Hematopoietic multipotent progenitor cell treated with erythropoietin and hydrocortisone succinate and interleukin-3 and kit ligand, for 8 days (in vitro differentiated cells): ENCODE data around the gene PLXNA2.
A peak's percentile ranks its signal among the peaks of the same experiment; 100 is the strongest.

Experiments used
- DNase-seq: peaks from one replicate; pipeline ENCODE4 v3.0.0-alpha.2; 2015

PLXNA2 gene

DNA sequence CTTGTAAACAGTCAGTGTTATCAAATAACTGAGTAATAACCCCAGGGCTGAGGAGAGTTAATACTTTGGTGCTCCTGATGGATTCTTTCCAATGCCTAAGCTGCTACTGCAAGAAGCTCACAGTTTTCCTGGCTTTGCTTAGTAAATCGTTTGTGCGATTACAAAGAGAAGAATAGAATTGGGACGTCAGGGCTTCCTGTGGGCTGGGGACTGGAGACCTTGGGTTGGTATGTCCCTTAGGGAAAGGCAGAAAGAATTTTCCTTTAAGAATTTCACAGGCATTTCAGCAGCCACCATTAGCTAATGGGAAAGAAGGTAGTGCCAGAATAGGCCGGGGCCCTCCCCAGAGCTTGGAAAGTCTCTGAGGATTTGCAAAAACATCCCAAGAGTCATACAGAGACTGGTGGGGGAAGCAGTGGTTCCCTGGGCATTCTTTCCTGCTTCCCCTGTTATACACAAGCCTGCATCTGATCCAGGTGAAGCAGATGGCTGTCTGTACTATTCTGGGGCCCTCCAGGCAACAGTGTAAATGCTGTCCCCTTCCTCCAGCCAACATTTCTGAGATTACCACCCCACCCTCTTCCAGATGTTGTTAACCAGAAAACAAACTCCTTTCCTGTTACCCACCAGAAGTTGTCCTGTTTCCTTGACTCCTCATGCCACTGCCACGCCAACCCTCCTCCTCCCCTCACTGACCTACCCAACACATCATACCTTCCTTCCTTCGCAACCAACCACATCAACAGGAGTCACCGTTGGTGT lies 40.2 kb downstream of the PLXNA2 start:
- no peak for DNase-seq

DNA sequence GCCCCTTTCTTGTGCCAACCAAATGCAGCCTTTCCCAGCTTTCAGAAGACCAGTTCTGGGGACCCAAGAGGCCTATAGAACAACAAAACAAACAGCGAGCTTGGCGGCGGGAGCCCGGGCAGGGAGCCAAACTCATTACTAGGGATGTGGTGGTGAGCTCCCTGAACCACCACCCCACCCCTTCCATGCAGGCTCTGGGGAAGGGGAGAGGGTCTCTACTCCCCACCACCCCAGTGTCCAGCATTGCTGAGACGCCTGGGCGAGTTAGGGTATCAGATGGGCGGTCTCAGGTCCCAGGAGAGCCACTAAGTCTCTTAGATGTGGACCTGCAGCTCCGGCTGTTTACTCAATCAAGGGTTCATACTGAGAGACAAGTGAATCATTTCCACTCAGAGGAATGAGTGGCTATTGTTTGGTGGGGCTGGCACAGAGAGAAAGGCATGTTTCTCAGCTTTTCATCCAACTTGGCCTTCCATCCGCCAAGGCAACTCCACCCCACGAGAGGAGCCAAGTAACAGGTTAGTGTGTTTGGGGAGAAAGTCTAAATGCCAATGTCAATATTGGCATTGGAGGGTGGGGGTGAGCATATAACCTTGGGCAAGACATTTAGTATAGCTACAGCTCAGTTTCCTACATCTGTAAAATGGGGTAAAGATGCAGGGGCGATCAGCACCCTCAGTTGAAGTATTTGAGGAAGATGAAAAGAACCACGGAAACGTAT lies 40.9 kb downstream of the PLXNA2 start:
- DNase-seq: no peak

DNA sequence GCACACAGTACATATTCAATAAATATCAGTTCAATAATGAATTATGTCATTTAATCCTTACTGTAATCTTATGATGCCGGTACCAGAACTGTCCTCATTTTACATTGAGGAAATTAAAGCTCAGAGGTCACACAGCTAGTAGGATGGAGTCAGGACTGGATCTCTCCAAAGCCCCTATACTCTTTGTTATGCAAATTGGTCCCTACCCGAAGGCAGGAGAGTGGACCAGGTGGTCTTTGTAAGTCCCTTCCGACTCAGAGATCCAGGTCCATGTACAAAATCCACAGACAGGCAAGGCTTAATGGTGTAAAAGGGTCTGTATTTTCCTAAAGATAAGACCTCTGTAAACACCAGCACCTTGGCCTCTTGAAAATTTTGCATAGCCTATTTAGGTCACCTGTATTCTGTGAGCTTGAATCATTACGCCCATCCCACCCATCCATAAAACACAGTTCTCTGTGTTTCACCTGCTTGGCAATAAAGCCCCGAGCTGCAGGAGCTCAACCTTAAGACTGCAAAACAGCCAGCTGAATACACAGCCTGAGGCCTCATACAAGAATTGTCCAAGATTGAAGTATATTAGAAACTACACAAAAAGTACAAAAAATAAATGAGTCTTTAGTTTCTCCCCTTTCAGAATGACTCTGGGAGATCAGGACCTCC lies 41.7 kb downstream of the PLXNA2 start:
- no peak for DNase-seq

DNA sequence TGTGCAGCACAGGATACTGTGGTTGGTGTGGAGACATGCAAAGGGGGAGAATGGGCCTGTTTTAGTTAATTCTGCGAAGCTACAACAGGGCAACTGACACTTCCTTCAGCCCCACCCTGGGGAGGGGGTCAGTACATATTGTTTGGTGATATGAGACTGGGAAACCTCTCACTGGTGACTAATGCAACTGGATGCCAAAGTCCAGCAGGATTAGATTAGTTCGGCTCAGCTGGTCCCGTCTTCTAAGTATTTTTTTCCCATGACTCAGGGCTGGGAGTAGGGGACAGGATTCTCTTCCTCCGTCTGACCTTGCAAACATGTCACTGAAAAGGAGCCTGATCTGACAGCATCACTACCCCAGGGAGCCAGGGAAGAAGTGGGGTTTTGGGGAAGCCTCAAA lies 43.0 kb downstream of the PLXNA2 start:
- DNase-seq: no peak

DNA sequence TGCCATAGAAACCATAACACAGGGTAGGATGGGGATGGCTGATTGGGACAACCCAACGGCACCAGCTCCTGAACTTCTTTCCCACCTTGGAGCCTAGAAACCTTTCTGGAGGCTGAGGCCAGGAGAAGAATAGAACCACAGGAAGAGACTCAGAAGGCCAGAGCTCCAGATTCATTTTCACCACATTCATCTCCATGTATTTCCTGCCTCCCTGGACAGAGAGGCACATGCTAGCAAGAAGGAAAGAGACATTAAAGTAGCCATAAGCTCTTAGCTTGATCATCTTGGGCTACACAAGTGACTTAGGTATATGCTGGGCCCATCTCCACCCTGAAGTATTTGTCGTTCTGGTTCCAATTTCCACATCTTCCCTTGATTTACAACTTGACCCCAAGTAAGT lies 44.1 kb downstream of the PLXNA2 start:
- DNase-seq: no peak

DNA sequence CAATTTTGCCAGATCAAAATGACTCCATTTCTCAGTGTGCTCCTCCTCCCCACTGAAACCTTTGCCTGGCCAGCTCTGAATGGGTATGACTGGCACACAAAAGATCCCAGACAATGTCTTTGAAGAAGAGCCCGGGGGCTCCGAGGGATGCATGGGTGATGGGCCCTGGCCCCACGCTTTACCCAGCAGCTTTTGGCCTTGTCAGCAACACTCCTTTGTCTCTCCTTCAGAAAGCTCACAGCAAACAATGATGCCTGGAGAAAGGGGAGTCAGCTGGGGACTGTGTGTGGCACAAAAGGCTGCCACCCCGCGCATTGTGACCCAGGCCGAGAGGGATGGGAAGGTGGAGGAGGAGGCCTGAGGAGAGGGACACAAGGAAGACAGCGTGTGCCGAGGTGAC lies 45.9 kb downstream of the PLXNA2 start:
- DNase-seq: no peak

DNA sequence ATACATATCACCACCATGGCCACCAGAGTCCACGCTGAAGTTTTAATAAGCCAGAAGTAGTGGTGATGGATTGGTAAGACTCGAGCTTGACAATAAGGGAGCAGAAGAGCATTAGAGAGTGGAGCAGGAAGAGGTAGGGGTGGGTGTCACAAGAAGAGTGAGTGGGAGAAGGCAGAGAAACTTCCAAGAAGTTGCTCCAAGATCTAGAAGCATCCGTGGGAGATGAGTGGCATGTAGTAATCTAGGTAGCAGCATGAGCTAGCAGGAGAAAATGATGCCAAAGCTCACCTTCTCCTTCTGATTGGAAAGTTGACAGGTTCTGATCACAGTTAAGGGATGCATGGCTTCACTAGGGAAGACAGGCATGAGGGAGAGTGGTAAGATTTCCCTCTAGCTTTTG lies 49.2 kb downstream of the PLXNA2 start:
- no peak for DNase-seq

DNA sequence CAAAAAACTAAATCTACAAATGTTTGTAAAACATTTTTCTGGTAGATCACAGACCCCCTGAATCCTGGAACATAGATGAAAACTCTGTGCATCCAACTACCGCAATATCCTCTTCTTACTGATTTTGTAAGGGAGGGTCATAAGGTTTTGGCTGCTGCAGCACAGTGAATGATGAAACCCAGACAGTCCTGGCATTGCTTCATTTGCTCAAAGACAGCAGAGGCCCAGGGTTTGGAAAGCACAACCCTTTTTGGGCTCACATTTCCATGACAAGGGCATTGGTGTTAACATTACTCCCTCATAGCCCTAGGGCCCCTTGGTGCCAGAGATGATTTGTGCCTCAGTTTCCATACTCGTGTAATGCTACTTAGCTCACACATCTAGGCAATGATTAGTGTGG lies 51.2 kb downstream of the PLXNA2 start:
- DNase-seq: no peak

DNA sequence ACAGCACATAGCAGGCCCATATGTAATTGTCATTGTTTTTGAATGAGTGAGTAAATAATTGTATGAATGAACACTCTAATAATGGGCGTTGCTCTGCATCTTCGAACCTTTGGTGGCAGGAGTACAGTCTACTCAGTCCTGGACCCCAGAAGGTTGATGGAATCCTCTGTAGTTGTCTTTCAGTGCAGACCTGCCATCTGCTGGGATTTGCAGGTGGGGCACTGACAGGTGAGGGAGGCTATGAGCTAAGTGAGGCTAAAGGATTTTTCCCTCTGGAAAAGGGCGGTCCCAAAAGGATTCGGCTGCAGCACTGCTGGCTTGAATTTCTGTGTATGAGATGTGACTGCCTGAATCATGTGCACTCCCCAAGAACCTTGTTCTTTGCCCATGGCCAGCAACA lies 53.4 kb downstream of the PLXNA2 start:
- DNase-seq: no peak

DNA sequence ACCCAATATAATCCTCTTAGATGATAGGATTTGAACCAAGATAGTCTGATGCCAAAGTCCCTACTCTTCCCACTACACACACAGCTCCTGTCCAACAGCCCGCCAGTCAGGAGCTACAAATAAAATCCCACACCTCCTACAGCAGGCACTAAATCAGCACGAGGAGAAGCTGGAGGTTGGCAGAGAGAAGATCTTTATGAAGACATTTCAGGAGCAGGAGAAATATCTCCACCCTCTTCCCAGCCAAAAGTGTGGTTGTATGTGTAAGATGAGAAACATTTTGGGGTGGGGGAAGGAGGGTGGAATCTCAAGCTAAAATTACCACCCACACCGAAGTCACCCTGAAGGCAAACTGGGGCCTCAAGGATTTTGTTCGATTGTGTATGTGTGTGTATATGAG lies 54.5 kb downstream of the PLXNA2 start:
- DNase-seq: no peak

DNA sequence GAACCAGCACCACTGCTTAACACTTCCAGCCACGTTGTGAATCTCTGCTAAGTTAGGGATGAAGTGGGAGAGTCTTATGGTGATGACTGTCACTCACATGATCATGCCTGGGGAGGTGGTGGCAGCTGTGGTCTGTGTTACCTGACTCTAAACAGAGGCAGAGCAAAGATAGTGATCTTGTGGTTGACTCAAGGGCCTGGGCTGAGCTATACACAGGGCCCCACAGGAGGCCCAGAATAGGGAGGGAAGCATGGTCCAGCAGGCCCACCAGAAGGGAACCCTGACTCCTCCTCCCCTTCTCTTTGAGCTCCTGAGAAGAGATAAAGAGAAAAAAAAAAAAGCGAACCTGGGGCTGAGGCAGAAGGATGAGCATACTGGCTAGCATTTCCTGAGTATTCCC lies 55.0 kb downstream of the PLXNA2 start:
- no peak for DNase-seq

DNA sequence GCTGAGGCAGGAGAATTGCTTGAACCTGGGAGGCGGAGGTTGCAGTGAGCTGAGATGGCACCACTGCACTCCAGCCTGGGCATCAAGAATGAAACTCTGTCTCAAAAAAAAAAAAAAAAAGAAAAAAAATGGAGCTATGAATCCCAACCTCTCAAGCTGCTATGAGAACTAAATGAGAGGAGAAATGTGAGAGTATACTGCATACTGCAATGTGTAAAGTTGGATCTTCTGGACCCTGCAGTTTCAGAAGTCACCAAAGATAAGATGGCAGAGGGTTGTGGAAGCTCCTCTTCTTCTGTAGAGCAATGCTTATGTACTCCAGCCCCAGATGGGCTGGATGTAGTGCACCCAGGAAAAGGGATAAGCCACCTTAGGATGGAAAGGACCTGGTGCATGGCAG lies 55.6 kb downstream of the PLXNA2 start:
- DNase-seq: no peak

DNA sequence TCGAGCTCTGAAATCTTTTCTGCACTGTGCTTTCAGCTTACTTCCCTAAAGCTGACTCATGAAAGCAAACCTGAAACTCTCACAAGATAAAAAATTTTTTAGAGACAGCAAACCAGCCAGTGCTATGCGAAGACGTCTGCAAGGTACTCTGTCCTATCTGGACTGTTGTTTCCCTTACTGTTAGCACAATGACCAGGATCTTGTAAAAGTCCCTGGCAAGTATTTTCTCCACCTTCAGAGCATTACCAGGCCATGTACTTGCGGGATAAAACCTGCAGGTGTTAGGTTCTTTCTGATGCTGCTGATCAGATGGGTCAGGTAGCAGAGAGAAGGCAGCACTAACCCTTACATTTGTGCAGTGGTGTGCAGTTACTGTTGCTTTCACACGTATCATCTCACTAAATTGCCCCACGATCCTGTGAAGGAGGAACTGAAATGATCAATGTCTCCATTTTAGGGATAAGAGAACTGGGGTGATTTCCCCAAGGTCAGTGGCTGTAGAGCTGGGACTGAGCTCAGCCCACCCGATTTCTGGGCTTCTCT lies 56.6 kb downstream of the PLXNA2 start:
- DNase-seq: no peak

DNA sequence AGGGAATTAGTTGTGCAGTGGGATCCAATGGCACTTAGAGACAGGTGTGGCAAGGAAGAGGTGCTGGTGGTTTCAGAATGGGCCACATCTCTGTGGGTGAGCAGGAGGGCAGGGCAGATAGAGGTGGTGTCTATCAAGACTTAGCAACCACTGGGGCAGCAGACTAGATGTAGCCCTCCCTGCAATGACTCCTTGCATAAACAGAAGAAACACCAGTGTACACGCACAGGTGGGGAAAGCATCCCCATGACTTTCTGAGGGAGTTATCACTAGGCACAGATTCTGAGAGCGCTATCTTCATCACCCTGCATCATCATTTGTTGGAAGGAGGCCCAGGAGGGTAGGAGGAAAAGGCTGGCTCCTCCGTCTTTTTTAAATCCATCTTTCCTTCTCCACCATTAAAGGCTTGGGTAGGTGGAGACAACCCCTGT lies 58.4 kb downstream of the PLXNA2 start:
- peak; percentile 23 for DNase-seq

DNA sequence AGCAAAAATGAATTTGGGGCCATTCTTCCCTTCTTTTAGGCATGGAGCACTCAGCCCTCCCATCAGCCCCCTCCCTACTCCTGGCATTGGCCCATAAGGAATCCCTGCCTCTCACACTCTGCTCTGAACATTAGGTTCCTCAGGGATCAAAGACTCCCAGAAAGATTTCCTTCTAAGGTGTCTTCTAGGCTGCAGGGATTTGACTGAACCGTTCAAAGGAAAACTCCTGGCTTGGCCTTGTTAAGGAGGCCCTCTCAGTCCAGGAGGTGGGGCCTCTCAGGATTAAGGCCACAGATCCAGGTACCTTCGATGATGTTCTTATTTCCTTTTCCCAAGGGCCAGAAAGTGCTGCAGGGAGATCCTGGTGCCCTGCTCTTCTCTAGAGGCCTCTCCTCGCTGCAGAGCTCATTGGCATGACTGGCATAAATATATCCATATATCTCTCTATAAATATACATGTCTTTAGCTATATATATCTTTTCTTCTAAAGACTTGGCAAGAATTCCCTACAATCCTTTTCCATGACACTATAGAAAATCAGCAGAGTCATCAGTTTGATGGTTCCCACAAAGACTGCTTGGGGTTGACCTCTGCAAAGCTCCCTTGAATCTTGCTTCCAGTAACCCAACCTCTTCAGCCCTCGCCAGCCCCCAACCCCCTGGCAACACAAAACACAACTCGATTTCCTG lies 59.1 kb downstream of the PLXNA2 start:
- DNase-seq: no peak

DNA sequence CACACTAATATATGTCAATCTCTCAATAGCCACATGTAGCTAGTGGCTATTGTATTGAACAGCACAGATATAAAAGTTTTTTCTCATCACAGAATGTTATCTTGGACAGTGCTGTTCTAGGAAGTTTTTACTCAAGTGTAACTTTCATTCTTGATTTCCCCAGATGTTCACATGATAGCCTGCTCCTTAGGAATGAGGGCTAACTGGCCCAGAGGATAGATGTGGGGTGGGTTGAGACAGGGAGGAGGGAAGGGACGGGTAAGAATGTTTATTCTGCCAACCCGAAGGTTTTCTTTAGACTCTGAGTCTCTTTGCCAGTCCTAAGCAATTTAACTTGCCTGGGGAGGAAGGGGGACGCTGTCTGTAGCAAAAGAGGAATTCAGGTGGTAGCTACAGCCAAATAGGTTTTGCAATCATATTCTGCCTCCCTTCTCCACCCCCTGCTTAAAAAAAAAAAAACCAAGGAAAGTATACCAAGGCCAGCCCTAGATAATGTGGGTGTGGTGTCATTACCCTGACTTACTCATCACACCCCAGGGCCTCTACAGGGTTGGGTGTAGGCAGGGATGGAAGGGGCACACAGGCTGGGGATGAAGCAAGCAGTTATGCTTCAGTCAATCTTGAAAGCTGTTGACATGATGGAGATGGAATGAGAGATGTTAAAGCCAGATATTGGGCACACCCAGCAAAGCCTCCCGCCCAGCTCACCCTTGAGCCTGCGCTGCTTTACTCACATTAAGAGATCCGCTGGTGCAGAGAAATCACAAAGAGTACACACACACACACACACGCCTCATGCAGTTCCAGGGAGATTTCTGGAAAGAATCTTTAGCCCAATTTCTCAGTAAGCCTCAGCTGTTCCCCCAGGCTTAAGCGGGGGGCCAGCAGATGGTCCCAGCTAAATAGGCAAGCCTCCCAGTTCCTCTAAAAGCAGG lies 59.9 kb downstream of the PLXNA2 start:
- DNase-seq: peak; percentile 96

DNA sequence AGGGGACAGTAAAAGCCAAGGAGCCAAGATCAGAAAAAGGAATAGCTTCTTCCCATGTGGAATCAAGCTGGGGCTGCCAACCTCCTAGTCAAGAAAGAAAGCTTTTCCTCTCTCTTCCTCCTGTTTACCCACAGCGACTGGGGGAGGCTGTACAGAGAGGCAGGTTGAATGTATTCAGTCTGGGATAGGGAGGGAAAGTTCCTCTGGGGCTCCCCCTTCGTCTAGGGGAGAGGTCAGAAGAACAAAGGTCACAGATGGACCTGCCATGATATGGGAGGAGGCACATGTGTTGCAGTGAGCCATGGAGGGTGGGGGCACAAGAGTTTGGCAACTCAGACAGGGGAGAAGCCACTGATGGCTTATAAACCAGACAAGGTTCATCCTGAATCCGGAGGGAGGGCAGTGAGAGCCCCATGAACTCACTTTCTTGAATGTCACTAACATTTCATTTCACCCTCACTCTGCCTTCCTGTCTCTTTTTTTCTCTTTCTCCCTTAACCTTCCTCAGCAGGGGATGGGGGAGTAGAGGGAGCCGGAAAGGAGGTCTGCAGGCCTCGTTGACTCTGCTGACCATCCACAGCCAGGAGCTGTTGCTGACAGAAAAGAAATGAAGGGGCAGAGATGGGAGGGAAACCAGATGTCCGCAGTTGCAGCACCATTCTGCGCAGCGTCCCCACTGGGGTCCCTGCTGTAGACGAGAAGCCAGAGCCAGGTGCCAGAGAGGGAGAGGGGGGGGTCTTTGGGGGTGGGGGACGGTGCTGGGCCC lies 61.1 kb downstream of the PLXNA2 start:
- peak; percentile 32 for DNase-seq

DNA sequence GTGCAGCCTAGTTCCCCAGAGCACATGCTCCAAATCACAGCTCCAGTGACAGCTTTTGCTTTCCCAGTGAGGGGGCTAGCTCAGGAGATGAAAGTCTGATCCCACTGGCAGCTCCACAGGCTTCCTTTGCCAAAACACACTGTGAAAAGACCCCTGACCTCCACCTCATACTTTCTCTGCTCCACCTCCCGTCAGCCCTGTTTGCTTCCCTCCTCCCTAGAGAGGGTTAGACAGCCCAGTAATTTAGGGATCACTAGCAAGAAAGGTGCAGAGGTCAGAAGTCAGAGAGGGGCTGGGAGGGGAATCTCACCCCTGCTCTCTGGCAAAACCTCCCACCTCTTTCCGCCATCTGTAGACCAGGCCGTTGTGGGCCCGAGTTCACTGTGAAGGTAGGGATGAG lies 62.8 kb downstream of the PLXNA2 start:
- no peak for DNase-seq

DNA sequence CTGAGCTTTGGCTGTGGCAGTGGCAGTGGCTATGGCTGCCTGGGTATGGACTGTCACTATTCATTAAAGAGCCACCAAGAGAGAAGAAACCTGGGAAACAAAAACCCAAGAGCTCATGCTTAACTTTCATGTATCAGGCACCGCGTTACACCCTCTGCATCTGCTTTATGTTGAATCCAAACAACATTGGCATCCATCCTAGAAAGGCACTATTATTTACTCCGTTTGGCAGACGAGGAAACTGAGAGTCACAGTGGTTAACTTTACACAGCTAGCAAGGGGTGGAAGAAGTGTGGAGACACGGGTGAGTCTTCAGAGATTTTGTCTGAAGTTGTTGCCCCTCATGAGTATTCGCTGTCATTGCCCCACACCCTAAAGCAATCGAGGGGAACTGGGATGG lies 63.8 kb downstream of the PLXNA2 start:
- no peak for DNase-seq

DNA sequence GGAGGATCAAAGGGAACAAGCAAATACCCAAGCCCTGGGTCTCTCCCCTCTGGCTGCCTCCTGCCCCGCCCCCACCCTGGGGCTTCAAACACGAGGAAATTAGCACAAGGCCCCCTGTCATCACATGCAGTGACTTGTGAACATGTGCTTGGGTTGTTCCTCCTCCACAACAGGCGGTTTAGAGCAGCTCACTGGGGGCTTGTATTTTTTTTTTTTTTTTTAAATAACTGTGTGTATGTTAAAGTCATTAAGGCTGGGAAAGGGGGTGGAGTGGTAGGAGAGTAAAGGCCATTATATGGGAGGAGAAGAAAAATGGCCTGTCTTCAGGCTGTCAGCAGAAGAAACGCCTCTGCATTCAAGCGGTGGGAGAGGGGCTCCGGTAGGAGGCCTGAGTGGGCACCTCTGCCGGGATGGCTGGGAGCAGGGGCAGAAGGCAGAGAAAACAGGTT lies 64.2 kb downstream of the PLXNA2 start:
- no peak for DNase-seq

DNA sequence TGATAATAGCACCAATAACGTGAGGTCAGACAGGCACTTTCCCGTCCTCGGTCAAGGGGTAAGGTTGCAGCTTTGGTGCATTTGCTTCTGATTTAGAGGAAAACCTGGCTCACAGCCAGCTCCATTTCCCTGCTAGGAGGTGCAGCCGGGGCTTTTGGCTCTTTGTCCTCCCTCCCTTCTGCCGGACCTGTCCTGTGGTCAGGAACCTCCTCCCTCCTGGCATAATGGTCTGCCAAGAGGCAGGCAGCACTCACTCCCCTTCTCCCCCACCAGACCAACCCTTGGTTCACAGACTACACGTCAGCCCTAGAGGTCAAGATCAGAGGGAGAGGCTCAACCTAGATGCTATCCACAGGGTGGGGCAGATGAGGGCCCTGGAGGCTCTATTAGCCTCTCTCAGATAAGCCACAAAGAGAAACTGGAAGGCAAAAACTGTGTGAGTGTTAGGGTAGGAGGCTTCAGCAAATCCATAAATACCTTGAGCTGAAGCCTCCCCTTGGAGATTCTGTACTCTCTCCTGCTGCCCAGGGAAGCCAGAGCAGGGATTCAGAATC lies 64.8 kb downstream of the PLXNA2 start:
- DNase-seq: peak; percentile 38
